ENCODE measurements around the gene TAGLN.

TAGLN gene

DNA sequence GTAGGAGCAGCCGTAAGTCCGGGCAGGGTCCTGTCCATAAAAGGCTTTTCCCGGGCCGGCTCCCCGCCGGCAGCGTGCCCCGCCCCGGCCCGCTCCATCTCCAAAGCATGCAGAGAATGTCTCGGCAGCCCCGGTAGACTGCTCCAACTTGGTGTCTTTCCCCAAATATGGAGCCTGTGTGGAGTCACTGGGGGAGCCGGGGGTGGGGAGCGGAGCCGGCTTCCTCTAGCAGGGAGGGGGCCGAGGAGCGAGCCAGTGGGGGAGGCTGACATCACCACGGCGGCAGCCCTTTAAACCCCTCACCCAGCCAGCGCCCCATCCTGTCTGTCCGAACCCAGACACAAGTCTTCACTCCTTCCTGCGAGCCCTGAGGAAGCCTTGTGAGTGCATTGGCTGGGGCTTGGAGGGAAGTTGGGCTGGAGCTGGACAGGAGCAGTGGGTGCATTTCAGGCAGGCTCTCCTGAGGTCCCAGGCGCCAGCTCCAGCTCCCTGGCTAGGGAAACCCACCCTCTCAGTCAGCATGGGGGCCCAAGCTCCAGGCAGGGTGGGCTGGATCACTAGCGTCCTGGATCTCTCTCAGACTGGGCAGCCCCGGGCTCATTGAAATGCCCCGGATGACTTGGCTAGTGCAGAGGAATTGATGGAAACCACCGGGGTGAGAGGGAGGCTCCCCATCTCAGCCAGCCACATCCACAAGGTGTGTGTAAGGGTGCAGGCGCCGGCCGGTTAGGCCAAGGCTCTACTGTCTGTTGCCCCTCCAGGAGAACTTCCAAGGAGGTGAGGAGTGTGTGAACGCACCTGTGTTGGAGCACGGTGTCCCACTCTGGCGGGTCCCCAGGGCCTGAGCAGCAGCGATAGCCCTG lies at the start of gene TAGLN:
TSS of gene TAGLN (plus strand) at position 318 of the 863 bp plus-strand sequence. CDS start 3,644 bp downstream, outside the sequence.
- peak; percentile 72 for DNase-seq

DNA sequence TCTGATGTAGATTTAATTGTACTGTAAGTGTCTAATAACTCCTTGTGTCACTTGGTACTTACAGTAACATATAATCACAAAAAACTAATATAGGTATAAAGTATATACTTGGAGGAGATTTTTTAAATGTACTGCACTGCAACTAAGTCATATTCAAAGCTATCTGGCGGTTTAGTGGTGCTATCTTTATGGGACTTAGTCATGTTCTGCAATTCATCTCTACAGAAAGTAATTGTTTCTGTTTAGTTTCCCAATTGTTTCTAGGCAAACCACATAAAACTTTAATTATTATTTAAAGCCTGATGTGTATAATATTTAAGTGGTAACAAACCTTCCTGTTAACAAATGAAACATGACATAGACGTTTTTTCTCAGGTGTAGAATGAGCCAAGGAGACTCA lies 47.1 kb upstream of the TAGLN start:
- no peak for DNase-seq

- no peak for DNase-seq
Measured at GRCh38 chr11:117154468-117154867, 44.7 kb upstream of the TAGLN start.

- no peak for DNase-seq
Measured at GRCh38 chr11:117157507-117157906, 41.7 kb upstream of the TAGLN start.

DNA sequence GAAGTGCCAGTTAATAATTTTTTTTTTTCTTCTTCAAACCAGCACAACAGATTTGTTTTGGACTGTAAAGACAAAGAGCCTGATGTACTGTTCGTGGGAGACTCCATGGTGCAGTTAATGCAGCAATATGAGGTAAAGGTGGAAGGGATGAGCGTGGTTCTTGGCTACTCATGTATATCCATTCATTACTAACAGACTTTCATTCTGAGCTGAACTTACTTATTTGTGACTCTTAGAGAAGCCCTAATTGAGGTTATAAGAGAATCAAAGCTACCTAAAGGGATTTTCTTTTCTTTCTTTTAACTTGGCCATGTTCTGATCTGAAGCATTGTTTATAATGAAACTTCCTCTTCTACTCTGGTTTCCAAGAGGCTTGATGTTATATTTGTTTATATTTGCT lies 39.3 kb upstream of the TAGLN start:
- no peak for DNase-seq

- DNase-seq = no peak
Measured at GRCh38 chr11:117160826-117161225, 38.3 kb upstream of the TAGLN start.

DNA sequence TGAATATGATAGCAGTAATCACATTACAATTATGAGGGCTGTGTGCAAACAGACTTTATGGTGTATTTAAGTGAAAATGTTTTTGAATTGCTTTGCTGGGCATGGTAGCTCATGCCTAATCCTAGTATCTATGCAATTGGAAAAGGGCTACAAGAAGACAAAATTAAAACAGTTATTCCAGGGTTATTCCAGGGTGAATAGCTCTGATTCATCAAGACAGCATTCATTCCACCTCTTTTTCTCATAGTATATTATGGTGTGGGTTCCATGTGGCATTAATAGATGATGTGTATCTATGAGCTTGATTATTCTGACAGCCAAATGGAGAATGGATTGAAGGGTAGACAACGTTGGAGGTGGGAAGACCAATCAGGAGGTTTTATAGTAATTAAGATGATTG lies 32.7 kb upstream of the TAGLN start:
- no peak for DNase-seq

DNA sequence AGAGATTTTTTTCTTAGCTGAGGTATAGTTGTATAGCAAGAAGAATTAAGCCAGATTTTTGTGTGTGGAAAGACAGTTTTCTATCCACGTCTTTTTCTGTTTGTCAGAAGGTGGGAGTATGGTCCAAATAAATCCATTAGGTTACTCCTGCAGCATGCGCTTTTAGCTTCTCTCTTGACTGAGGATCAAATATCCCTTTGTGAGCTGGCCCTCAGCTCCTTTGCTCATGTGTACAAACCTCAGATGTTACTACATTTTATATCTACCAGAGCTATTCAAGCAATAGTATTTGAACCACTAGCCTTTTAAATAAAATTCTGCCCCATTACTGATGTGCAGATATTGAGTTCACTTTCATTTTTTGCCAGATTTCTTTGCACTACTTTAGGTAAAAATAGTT lies 29.4 kb upstream of the TAGLN start:
- no peak for DNase-seq

GRCh38 chr11:117170210-117170609 lies 29.0 kb upstream of the TAGLN start:
- no peak for DNase-seq

DNA sequence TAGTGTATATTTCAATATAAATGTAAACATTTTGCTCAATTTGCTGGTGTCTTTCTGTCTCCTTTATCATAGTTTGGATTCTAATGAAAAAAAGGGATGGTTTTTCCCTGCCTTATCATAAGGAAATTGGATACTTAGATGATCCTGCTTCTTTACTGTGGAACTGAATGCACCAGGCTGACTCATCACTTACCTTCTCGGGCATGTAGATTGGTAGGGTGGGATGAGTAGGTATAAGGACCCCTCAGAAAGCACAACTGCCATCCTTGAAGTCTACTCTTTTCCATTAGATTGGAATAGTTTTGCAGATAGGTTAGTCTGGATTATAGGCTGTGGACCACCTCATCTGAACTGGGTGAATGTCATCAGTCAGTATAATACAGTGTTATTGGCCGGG lies 28.2 kb upstream of the TAGLN start:
- no peak for DNase-seq

GRCh38 chr11:117171404-117172061 lies 27.6 kb upstream of the TAGLN start:
- no peak for DNase-seq

GRCh38 chr11:117172724-117173421 lies 26.3 kb upstream of the TAGLN start:
- DNase-seq = peak; percentile 38

DNA sequence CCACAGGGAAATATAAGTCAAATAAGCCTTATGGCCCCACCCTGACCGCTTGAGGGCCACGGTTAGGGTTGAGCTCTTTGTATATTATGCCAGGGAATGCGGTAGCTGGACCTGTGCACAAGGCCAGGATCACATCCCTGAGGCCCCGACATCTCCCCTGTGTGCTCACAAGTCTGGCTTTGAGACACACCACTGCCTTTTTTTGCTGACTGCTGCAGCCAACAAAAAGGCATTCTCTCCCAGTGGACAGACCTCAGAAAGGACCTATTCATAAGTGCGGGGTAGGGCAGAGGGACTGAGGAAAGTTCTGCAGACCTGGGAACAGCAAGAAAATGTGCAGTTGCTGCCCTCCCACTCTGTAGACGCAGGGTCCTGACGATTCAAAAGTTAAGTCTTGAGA lies 24.1 kb upstream of the TAGLN start:
- no peak for DNase-seq

- no peak for DNase-seq
Measured at GRCh38 chr11:117175781-117176180, 23.4 kb upstream of the TAGLN start.

DNA sequence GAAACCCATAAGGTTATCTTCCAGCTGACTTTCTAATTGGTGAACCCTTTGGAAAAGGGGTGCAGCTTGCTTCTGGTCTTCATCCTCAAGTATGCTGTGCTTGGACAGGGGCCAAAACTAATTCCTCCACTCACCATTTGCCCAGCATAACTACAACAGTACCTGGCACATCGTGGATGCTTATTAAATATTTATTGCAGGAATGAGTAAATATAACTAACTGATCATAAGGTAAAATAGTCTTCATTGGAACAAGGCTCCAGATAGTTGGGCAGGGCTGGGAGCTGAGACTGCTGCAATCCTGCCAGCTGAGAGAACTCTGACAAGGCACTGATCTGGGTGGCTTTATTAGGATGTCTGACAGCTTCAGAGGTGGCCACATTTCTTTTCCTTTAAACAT lies 23.0 kb upstream of the TAGLN start:
- no peak for DNase-seq

DNA sequence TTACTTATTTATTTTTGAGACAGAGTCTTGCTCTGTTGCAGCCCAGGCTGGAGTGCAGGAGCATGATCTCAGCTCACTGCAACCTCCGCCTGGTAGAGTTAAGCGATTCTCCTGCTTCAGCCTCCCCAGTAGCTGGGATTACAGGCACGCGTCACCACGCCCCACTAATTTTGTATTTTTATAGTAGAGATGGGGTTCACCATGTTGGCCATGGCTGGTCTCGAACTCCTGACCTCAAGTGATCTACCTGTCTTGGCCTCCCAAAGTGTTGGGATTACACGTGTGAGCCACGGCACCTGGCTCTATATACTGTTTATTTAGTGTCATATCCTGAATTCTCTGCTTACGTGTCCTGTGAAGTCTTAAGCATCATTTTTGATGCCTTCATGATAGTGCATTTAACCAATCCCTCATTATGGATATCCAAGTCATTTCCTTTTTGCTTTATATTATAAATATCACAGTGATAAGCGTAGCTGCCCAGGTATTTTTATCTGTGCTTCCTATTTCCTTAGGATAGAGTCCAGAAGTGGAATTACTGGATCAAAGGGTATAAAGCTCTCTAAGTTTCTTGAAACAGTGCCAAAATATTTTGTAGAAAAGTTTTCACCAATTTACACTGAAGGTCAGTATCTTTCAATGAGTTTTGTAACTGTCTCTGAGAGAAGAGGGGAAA lies 21.5 kb upstream of the TAGLN start:
- DNase-seq = no peak

DNA sequence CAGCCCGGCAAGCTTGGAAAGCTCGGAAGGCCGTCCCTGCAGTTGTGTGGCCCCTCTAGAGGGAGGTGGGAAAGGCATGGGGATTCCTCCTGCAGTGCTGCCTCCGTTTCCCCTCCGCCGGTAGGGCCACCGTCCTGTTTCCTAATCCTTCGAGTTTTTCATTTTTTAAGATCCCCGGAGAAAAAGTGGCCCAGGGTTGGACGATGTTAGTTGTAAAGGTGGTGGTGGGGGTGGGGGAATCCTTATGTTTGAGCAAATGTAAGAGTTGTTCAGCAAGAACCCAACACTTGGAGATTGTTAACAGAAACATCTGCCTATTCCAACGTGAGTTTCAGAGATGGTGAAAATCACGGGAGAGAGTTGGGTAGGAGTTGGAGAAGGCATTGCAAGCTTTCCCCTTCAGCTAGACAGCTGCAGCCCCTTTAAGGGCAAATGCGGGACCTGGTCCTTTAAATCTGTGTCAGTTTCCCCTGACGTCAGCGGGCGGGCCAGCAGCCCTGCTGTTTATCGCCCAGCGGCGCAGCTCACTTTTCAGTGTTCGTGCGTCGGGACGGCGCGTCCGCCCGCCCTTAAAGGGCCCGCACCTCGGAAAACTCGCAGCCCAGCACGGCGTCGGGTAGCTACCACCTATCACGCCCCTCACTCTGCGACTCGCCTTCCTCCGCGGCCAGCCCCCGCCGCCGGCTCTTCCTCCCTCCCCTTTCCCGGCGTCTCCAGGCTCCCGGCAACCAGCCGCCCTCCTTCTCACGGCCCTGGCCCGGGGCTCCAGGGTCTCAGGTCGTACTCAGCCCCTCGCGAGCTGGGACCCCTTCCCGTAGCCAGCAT lies 20.7 kb upstream of the TAGLN start, which contains the start of gene SIDT2:
TSS of gene SIDT2 (plus strand) at position 534 of the 825 bp plus-strand sequence. CDS start 521 bp downstream, outside the sequence.
- peak; percentile 88 for DNase-seq

- DNase-seq = no peak
Measured at GRCh38 chr11:117179048-117179999, 19.8 kb upstream of the TAGLN start.

- DNase-seq = no peak
Measured at GRCh38 chr11:117180020-117180419, 19.1 kb upstream of the TAGLN start.

DNA sequence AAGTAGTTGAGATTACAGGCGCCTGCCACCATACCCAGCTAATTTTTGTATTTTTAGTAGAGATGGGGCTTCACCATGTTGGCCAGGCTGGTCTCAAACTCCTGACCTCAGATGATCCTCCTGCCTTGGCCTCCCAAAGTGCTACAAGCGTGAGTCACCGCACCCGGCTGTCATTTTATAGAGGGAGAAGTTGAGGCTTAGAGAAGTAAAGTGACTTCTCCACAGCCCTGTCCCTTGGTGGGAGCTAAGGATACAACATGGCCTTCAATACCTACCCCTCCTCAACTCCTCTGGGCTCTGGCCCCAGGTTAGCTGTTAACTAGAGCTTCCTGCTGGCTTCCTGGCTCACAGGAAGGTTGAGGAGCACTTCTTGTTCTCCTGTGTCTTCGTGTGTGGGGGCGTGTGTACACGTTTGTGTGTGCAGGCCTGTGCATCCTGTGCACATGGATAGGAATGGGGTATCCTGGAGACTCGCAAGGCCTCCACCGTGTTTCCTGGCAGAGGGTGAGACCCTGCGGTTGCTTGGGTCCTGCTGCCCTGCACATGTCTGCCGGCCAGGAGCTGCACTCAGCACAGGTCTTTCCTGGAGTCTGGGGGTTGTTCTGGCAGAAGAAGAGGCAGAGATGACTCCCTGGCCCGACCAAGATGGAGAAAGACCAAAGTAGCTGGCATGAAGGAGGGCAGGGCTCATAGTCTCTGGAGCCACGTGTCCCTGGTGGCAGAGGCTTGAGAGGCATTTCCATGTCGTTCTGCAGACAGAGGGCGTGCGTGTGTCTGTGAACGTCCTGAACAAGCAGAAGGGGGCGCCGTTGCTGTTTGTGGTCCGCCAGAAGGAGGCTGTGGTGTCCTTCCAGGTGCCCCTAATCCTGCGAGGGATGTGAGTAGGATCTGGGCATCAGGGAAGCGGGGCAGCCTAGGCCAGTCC lies 18.2 kb upstream of the TAGLN start:
- DNase-seq = peak; percentile 24
